GM19240 (cell line): ENCODE measurements around the gene IRF2BP2.

Experiments
- DNase-seq: peaks from one replicate; pipeline ENCODE4 v3.0.0; 2011; ENCODE audit warnings: low spot score; ENCODE audit not compliant: insufficient read length

Gene IRF2BP2

GRCh38 chr1:234558330-234558836 is 51.6 kb downstream of the IRF2BP2 start:
- no peak for DNase-seq

- DNase-seq: no peak
These were observed 53.6 kb downstream of the IRF2BP2 start for GRCh38 chr1:234556245-234556943.

- no peak for DNase-seq
These were observed 54.5 kb downstream of the IRF2BP2 start for GRCh38 chr1:234555390-234556024.

- DNase-seq: no peak
These were observed 55.2 kb downstream of the IRF2BP2 start for GRCh38 chr1:234554698-234555311.
